ENCODE results near the gene LY6G6C.

The LY6G6C gene

GRCh38 chr6:31727717-31728671, 6.4 kb upstream of the LY6G6C start:
- H3K4me3 ChIP-seq (ENCODE audit: low read depth, low read length) = no peak overlapping the region

DNA sequence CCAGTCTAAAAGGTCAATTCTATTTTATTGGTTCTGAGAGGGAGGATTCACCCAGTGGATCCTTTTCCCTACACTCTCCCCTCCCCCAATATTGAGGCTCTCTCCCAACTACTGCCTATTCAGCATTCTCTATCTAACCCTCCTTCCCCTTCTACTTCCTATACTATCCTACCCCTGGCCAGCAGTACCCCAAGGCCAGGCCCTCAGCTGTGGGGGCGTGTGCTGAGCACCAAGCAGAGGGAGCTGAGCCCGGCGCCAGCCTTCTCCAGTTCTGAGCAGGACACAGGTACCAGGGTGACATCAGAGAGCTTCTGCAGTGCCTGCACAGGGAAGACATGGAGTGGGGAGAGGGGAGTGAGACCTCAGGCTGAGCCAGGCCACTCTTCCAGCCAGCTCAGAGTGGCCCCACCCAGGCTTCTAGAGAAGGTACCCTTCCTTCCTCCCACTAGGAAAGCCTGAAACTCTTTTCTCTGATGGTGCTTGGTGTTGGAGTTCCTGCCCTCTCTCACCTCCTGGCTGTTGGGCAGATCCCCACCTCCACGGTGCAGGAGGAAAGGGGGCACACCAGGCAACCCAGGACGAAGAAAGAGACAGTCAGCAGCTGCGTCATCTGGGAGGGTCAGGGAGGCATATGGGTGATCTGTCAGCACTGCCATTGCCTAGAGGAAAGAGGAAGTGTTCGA, 5.6 kb upstream of the LY6G6C start:
- no peak overlapping the region for H3K4me3 ChIP-seq (ENCODE audit: low read depth, low read length)

DNA sequence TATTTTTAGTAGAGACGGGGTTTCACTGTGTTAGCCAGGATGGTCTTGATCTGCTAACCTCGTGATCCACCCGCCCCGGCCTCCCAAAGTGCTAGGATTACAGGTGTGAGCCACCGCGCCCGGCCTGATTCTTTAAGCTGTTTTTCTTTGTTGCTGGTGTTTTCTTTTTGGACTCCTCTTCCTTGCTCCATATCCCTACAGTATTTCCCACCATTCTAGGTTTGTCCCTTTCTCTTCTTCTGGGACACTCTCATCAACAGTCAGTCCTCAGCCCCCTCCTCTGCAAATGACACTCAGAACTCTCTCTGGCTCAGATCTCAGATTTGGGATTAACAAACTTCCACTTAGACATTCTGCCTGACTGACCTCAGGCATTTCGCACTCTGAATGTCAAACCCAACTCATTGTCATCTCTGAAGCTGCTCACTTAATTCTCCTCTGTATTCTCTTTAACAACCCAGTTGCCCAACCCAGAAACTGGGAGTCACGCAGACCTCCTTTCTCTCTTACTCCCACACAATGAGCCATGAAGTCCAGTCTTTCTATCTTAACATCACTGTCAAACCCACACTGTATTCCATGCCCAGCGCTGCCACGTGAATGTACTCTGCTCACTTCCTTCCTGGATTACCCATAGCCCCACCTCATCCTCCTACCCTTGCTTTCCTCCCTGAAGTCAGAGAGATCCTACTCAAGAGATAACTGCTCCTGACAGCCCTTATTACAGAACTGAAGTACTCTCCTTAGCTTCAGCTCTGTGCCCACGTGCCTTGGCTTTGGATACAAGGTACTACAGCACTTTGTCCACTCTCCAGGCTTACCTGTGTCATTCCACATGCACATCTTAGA, 4.2 kb upstream of the LY6G6C start:
- no peak overlapping the region for H3K4me3 ChIP-seq (ENCODE audit: low read depth, low read length)

- H3K4me3 ChIP-seq (ENCODE audit: low read depth, low read length) = no peak overlapping the region
These were observed 2.6 kb upstream of the LY6G6C start for GRCh38 chr6:31723980-31724691.

DNA sequence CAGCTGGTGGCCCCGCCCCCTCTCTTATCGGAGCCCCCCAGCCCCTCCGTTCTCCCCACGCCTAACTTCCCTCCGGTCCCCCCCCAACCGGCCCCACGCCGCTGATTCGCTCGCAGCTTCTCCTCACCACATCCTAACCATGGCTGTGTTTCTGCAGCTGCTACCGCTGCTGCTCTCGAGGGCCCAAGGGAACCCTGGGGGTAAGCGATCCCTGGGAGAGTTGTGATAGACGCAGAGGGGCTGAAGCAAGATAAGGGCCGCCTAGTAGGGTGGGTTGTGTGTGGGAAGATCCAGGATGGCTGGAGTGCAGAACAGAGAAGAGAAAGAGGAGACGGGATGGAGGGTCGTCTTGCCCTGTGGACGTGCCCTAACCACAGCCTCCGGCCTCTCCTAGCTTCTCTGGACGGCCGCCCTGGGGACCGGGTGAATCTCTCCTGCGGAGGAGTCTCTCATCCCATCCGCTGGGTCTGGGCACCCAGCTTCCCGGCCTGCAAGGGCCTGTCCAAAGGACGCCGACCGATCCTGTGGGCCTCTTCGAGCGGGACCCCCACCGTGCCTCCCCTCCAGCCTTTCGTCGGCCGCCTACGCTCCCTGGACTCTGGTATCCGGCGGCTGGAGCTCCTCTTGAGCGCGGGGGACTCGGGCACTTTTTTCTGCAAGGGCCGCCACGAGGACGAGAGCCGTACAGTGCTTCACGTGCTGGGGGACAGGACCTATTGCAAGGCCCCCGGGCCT, 1.9 kb upstream of the LY6G6C start, which contains the start of gene MPIG6B:
MPIG6B (plus strand) TSS at position 129 of the 735 bp plus-strand sequence; CDS start at position 140, 11 bp downstream.
- no peak within 1 kb of the TSS for H3K4me3 ChIP-seq (ENCODE audit: low read depth, low read length)

GRCh38 chr6:31722173-31722572, 627 bp upstream of the LY6G6C start:
- no peak overlapping the region for H3K4me3 ChIP-seq (ENCODE audit: low read depth, low read length)

- H3K4me3 ChIP-seq (ENCODE audit: low read depth, low read length) = no peak overlapping the region
These were observed 1.3 kb downstream of the LY6G6C start for GRCh38 chr6:31720196-31720770.

- no peak overlapping the region for H3K4me3 ChIP-seq (ENCODE audit: low read depth, low read length)
These were observed 2.5 kb downstream of the LY6G6C start for GRCh38 chr6:31719001-31719400.

DNA sequence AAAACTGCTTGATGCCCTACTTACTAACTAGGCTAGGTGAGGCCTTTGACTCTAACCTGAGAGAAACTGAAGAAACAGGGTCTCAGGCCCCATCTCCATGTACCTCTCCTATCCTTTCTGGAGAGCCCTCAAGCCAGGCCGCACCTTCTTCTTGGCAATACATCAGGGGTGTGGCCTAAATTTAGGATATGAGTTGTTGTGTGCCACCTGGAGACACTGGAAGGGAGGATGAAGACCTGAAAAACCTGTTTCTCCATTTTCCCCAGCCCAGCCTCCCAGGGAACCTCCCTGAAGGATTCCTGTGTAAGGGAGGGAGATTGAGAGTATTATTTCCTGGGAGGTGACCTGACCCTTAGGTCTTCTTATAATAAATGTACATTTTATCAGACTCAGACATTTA, 3.3 kb downstream of the LY6G6C start:
- no peak overlapping the region for H3K4me3 ChIP-seq (ENCODE audit: low read depth, low read length)

GRCh38 chr6:31717499-31718222, 3.9 kb downstream of the LY6G6C start:
- no peak overlapping the region for H3K4me3 ChIP-seq (ENCODE audit: low read depth, low read length)

- H3K4me3 ChIP-seq (ENCODE audit: low read depth, low read length) = no peak within 1 kb of the TSS
These were observed 6.3 kb downstream of the LY6G6C start, which contains the start of gene LY6G6D for GRCh38 chr6:31715022-31715958. TSS of gene LY6G6D (plus strand) at chr6:31715348. CDS start at chr6:31715356, 8 bp downstream.

DNA sequence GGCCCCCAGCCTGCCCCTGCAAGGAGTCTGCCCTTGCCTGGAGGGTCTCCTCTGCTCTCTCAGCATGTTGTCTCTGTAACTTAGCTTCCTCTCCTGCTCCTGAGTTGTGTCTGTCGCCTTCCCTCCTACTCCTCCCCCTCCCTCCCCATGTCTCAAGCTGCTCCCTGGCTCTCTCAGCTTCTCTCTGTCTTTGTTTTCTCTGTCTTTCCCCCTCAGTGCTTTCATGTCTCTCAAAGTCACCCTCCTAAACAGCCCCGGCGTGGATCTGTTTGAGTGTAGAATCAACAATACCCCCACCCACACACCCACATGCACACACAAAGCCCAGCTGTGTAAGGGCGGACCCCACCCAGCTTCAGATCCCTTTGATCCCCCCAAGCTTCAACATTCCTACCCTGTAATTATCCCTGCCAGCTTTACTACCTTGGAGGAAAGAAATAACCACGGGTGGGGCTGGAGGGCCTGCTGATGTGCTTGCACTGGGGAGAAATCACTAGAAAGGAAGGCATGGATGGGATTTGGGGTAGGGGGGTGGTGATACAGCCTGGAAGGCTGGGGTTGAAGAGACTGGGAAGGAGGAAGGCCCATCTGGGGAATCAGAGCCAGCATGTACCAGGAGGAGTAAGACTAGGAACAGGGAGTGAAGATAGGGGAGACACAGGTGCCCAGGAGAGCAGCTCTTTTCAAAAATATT, 7.4 kb downstream of the LY6G6C start:
- H3K4me3 ChIP-seq (ENCODE audit: low read depth, low read length) = no peak overlapping the region

DNA sequence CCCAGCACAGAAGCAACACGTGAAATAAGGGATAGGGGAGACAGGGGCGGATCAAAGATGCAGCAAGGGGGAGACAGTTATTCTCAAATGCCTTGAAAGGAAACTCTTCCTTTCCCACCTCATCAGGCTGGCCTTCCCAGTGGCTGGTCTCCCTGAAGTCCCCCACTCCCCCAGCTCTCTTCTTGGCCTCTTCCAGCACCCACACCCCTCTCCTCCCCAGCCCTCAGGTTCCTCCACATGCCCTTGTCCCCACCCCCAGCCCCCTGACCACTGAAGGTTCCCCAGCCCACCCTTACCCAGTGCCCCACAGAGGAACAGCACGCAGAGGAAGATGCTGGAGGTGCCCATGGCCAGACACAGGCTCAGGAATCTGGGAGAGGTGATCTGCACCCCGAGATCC, 8.1 kb downstream of the LY6G6C start:
- no peak overlapping the region for H3K4me3 ChIP-seq (ENCODE audit: low read depth, low read length)

- H3K4me3 ChIP-seq (ENCODE audit: low read depth, low read length) = no peak overlapping the region
These were observed 9.2 kb downstream of the LY6G6C start for GRCh38 chr6:31712296-31712695.

GRCh38 chr6:31711233-31711632, 10.3 kb downstream of the LY6G6C start:
- H3K4me3 ChIP-seq (ENCODE audit: low read depth, low read length) = no peak overlapping the region

DNA sequence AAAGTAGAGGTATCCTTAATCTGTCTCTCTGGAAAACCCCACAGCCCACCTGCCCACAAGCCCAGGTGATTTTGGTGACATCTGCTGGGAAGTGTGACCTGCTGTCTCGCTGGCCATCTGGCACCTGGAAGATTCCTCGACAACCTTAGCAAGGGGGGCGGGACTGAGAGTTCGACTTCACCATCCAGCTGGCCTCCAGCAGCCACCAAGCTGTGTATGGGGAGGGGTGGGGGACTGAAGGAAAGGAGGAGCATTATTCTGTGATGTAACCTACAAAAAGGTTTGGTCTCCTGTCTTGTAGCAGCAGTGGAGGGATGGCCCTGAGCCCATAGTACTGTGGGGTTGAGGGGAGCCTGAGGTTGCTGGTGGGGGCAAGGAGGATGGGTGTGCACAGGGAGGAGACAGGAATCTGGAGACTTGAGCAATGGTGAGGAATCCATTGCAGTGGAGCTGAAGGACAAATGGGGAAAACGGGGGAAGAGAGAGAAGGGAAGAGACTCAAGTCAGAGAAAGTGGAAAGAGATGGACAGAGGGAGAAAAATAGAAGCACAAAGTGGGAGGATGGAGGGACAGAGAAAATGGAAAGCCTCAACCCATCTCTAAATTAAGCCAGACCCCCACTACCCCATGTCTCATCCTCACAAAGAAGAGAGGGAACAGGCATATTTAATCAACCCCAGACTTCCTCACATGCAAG, 10.9 kb downstream of the LY6G6C start:
- H3K4me3 ChIP-seq (ENCODE audit: low read depth, low read length) = no peak overlapping the region

Measured in iPS-11a (cell line).